Endometrial microvascular endothelial cells (primary cell): ENCODE data around the gene MED22. TPM values are rescaled to one million over a fixed set of nuclear protein-coding genes. Genes with fewer than 3 reads are reported as not detected.
"Not testable (repeated sequence)": the region's sequence is repeated elsewhere in the genome, so short reads cannot be mapped to it uniquely, and the experiment has no call there.

Source experiments
- in situ Hi-C: cut with HindIII; loops from 2 replicates; pipeline ENCODE4 v1.10.0; 2017; ENCODE audit warnings: low sequenced_read_pairs, low pct_unique_long_range_greater_than_20kb; ENCODE audit errors: inconsistent ontology term
- total RNA-seq: library from RNA; depleted of rRNA; stranded (reverse); fragments of >200 nt; gene quantifications from one replicate; pipeline ENCODE4 v1.2.3, GENCODE V29; 2015; ENCODE audit errors: inconsistent ontology term

Gene MED22
- total RNA-seq, 1 donor from 2014 or later, result 20.3 TPM

DNA sequence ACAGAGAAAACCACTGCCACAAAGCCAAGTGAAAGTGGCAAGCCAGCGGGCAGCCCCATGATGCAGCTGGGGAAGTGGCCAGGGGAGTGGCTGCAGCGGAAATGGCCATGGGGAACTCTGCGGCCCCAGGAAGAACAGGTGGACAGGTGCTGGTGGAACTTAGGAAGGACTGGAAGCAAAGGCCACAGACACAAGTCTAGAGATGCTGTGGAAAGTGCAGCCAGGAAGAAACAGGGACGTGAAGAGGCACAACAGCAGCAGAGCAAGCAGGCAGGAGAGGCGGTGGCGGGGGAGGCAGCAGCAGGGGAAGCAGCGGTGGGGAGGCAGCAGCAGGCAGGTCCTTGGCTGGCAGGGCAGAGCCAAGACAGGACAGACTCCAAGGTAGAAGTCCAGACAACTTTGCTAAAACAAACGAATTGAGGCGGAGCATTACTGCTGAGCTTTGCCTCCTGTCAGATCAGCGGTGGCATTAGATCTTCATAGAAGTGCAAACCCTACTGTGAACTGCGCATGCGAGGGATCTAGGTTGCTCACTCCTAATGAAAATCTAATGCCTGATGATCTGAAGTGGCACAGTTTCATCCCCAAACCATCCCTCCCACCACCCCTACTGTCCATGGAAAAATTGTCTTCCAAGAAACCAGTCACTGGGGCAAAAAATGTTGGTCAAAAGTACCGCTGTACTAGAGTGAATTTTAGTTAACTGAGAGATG, 23.8 kb downstream of the MED22 start:
- in situ Hi-C loops, result no loop called here

GRCh38 chr9:133323211-133323610, 24.7 kb downstream of the MED22 start:
- in situ Hi-C loops, result no loop called here

- in situ Hi-C loops, result no loop called here
Measured at GRCh38 chr9:133322701-133323100, 25.2 kb downstream of the MED22 start.

- in situ Hi-C loops, result no loop called here
Measured at GRCh38 chr9:133321411-133321935, 26.5 kb downstream of the MED22 start.

- in situ Hi-C loops, result no loop called here
Measured at GRCh38 chr9:133320421-133320881, 27.5 kb downstream of the MED22 start.

- in situ Hi-C loops, result not testable (repeated sequence)
Measured at GRCh38 chr9:133317551-133317950, 30.4 kb downstream of the MED22 start.

DNA sequence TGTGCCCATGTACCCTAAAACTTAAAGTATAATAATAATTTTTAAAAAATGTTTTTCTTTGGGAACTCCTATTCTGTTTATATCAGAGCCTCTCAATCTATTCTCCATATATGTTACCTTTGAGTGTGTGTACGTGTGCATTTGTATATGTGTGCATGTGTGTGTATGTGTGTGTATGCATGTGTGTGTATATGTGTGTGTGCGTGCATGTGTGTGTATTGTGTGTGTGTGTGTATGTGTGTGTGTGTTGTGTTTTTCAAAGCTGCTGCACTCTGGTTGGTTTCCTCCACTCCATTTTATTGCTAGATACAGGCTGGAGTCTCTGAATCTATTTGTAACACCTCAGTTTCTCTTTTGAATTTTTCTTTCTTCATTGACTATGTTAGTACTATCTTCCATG, 31.9 kb downstream of the MED22 start:
- in situ Hi-C loops, result no loop called here

DNA sequence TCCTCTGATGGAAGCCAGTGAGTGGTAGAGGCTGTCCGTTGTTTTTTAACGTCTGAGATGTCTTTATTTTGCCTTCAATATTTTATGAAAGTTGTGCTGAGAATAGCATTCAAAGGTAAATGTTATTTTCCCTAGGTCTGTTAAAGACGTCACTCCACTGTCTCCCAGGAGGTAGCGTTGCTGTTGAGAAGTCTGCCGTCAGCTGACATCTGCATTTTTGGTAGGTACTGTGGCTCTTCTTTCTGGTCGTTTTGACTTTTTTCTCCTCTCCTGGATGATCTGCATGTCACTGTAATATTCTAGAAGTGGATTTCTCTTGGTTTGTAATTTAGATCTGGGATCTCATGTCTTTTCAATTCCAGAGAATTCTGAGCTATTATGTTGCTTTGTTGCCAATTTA, 38.3 kb downstream of the MED22 start:
- in situ Hi-C loops, result no loop called here

GRCh38 chr9:133307301-133307700, 40.6 kb downstream of the MED22 start:
- in situ Hi-C loops, result no loop called here

- in situ Hi-C loops, result no loop called here
Measured at GRCh38 chr9:133306242-133307204, 41.4 kb downstream of the MED22 start.

GRCh38 chr9:133305731-133306130, 42.2 kb downstream of the MED22 start:
- in situ Hi-C loops, result no loop called here

DNA sequence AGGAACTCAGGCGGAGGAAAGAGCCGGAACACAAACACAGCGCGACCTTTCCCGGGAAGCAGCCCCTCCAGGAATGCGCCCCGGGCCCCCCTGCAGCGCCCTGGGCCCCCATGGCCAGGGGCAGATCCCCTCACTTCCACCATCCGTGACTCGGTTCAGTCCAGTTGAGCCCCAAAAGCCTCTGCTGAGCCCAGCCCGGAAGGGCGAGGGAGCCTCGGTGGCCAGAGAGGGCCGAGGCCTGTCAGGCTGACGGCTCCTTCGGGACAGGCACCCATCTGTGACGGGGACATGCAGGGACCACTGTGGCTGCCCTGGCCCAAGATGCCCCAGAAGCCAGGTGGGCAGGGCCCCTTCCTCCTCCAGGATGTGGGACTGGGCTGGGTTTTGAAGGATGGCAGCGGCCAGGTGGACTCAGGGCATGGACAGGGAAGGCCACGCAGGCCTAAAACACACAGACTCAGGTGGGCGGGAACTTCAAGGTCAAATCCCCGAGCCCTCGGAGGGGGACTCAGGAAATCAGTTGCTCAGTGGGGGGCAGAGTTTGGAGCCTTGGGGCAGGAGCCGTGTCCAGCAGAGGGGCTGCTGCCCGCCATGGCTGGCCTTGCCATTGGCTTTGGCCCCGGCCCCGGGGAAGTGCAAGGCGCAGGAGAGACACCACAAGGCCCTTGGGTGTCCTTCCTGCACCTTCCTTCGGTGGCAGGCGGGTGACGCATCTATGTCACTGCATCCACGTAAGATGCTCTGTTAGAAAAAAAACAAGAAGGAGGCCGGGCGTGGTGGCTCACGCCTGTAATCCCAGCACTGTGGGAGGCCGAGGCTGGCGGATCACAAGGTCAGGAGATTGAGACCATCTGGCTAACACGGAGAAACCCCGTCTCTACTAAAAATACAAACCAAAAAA, 43.2 kb downstream of the MED22 start:
- in situ Hi-C loops, result no loop called here

DNA sequence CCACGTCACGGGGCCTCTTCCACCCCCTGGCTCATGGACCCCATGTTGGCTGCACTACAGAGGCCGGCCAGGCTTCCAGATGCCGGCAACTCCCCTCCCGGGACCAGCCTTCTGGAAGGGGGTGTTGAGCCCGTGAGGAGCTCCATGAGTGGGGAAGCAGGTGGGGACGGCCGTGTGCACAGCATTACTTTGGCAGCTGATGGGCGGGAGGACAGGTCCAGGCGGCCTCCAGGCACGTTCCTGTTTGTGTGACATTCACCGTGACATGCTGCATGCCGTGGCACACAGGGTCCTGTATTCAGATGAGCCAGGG, 43.8 kb downstream of the MED22 start:
- in situ Hi-C loops, result no loop called here

DNA sequence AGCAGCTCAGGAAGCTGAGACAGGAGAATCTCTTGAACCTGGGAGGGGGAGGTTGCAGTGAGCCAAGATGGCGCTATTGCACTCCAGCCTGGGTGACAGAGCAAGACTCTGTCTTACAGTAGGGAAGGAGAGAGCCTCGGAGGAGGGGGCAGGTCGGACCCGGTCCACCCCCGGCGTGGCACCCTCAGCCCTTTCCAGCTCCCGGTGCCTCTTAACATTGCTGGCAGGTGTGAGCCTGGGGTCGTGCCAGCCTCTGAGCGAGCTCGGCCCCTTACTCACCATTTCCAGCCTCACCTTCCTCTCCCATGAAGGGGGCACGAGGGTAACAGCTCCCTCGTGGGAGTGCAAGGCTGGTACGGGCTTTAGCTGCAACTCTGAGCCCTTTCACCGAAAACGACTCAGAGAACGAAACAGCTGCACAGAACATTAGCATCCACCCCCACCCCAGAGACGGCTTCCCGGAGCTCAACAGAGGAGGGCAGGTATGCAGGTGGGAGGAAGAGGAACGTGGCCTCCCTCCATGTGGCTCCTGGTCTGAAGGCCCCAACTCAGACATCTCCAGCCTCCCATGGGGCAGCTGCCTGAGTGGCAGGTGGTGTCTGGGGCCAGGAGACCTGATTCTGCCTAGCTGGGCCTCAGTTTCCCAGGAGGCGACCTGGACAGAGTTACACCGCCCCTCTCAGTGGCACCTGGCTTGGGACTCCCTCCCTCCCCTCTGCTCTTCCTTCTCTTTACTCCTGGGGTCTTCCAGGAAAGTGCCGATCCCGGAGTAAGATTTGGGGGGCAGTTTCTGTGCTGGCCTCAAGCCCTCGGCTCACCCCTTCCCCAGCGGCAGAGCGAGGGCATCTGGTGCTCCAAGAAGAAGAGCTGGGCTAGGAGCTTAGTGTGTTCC, 44.4 kb downstream of the MED22 start:
- in situ Hi-C loops, result no loop called here

- in situ Hi-C loops, result no loop called here
Measured at GRCh38 chr9:133301253-133302230, 46.4 kb downstream of the MED22 start.

DNA sequence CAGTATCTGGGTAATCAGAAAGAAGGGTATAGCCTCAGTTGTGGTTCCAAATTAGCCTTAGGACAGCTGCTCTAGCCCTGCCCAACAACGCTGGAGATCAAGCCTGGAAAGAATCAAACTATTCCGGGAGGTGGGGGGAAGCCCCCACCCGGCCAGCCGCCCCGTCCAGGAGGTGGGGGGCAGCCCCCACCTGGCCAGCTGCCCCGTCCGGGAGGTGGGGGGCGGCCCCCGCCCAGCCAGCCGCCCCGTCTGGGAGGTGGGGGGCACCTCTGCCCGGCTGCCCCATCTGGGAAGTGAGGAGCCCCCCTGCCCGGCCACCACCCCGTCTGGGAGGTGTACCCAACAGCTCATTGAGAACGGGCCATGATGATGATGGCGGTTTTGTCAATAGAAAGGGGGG, 47.9 kb downstream of the MED22 start:
- in situ Hi-C loops, result not testable (repeated sequence)

GRCh38 chr9:133294257-133294656, 53.7 kb downstream of the MED22 start:
- in situ Hi-C loops, result no loop called here
